Measurements from ENCODE around the gene CARD16.

DNA sequence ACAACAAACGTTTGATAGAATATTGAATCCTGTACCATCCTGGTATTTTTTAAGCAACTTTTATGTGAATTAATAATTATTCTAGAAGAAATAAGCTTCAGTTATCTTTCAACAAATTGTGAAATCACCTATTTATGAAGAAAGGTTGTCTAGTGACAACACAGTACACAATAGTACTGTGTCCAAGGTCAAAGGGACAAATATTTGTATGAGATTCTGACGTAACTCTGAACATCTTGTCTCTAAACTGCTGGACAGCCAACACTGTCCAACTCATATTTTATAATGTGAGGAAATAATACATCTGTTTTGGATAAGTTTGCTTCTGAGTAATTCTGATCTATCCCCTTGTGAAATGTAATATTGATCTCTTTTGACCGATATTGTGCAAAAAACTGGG, 41.1 kb downstream of the CARD16 start:
- TF ChIP-seq, protein P1, sequence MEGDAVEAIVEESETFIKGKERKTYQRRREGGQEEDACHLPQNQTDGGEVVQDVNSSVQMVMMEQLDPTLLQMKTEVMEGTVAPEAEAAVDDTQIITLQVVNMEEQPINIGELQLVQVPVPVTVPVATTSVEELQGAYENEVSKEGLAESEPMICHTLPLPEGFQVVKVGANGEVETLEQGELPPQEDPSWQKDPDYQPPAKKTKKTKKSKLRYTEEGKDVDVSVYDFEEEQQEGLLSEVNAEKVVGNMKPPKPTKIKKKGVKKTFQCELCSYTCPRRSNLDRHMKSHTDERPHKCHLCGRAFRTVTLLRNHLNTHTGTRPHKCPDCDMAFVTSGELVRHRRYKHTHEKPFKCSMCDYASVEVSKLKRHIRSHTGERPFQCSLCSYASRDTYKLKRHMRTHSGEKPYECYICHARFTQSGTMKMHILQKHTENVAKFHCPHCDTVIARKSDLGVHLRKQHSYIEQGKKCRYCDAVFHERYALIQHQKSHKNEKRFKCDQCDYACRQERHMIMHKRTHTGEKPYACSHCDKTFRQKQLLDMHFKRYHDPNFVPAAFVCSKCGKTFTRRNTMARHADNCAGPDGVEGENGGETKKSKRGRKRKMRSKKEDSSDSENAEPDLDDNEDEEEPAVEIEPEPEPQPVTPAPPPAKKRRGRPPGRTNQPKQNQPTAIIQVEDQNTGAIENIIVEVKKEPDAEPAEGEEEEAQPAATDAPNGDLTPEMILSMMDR (IDR thresholded peaks at IDR 0.05): no peak
- no peak for TF ChIP-seq POLR2A (IDR thresholded peaks at IDR 0.05)
